Glutamatergic neuron (in vitro differentiated cells): ENCODE results near the gene PTPRE. TPM values are rescaled to one million over a fixed set of nuclear protein-coding genes. Genes with fewer than 3 reads are reported as not detected.

Experiments
- DNase-seq: peaks from one replicate; pipeline ENCODE4 v3.0.0; 2022
- H3K27ac Mint-ChIP-seq: one replicate; pipeline ENCODE4 v1.8.0; 2020; ENCODE audit warnings: mild to moderate bottlenecking, mixed read lengths, inconsistent platforms; ENCODE audit not compliant: unreplicated experiment
- H3K27me3 Mint-ChIP-seq: one replicate; pipeline ENCODE4 v1.8.0; 2020; ENCODE audit warnings: mild to moderate bottlenecking, moderate library complexity, mixed read lengths, inconsistent platforms; ENCODE audit not compliant: unreplicated experiment
- H3K36me3 Mint-ChIP-seq: one replicate; pipeline ENCODE4 v1.8.0; 2020; ENCODE audit warnings: mild to moderate bottlenecking, mixed read lengths, inconsistent platforms; ENCODE audit not compliant: unreplicated experiment
- H3K4me1 Mint-ChIP-seq: one replicate; pipeline ENCODE4 v1.8.0; 2020; ENCODE audit warnings: mild to moderate bottlenecking, low read depth, mixed read lengths, inconsistent platforms; ENCODE audit not compliant: unreplicated experiment
- H3K4me3 Mint-ChIP-seq: one replicate; pipeline ENCODE4 v1.8.0; 2020; ENCODE audit warnings: mild to moderate bottlenecking, mixed read lengths, inconsistent platforms; ENCODE audit not compliant: unreplicated experiment
- H3K9me3 Mint-ChIP-seq: one replicate; pipeline ENCODE4 v1.8.0; 2020; ENCODE audit warnings: mild to moderate bottlenecking, moderate library complexity, mixed read lengths, inconsistent platforms; ENCODE audit not compliant: unreplicated experiment
- CTCF ChIP-seq: fragments of 200-600 bp; sonication (generic); IDR thresholded peaks from one replicate; pipeline ENCODE4 v1.5.0; 2021; ENCODE audit not compliant: partially characterized antibody, unreplicated experiment
- total RNA-seq: library from RNA; stranded (reverse); fragmentation: NEBNext Ultra II Directional; extraction: Animal tissue kit (Norgen Biotek cat#: 25700); gene quantifications from one replicate; pipeline ENCODE4 v1.2.1, GENCODE V29; 2021; ENCODE audit not compliant: unreplicated experiment

The PTPRE gene
- total RNA-seq, 1 donor from 2014 or later, result 2.6 TPM

DNA sequence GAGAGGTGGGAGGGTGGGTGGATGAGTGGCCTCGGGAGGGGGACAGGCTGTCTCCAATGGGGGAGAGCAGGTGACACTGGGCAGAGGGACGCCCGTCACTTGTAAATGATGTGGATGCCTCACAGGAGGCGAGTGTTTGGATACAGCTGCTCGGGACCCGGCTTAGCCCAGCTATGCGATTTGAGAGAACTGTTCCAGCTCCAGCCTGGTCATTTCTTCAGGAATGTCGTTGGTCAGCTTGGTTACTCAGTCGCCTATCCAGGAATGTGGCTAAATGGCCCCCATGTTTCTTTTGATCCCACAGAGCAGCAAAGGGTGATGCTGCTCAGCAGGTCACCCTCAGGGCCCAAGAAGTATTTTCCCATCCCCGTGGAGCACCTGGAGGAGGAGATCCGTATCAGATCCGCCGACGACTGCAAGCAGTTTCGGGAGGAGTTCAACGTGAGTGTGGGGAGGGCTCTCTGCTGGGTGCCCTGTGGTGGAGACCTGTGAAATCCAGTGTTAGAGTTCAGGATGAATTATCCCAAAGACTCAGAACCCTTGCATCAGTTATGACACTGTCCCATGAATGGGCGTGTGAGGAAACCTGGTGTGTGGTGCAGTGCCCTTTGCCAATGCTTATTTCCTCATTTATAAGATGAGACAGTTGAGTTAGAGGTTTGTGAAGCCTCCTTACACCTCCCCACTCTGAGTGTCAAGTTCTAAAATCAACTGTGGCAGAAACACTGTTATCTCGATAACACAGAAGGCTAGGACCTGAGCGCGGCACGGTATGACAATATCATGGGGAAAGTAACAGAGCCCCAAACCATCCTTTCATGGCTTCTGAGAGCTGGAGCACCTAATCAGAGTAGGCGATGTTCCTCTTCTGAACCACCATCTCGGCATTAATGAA is 142.6 kb downstream of the PTPRE start:
- DNase-seq, result no peak
- Mint-ChIP-seq H3K36me3 (no peaks in the 10 kb centered on the region), H3K4me1 (no peaks in the 10 kb centered on the region), H3K27ac (no peak overlapping the region), H3K4me3 (no peak overlapping the region), H3K9me3 (no peaks in the 10 kb centered on the region), H3K27me3 (peaks cover 2% of the 10 kb centered on the region)
- no peak for TF ChIP-seq CTCF

DNA sequence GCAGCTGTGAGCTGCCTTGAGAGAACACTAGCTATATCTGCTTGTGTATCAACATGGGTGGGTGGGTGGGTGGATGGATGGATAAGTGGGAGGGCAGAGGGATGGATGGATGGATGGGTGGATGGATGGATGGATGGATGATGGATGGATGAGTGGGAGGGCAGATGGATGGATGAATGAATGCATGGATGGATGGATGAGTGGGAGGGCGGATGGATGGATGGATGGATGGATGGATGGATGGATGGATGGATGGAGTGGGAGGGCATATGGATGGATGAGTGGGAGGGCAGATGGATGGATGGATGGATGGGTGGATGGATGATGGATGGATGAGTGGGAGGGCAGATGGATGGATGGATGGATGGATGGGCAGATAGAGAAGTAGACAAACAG is 143.2 kb downstream of the PTPRE start:
- no peak overlapping the region for H3K27ac Mint-ChIP-seq

GRCh38 chr10:128050936-128051335 is 144.0 kb downstream of the PTPRE start:
- no peak for DNase-seq
- no peak overlapping the region for H3K4me3 Mint-ChIP-seq
- no peak for TF ChIP-seq CTCF
- no peaks in the 10 kb centered on the region for H3K36me3 Mint-ChIP-seq
- no peaks in the 10 kb centered on the region for H3K9me3 Mint-ChIP-seq
- no peaks in the 10 kb centered on the region for H3K4me1 Mint-ChIP-seq
- H3K27me3 Mint-ChIP-seq, result peaks cover 8% of the 10 kb centered on the region
- no peak overlapping the region for H3K27ac Mint-ChIP-seq

More for the DNA sequence above, 143.2 kb downstream of the PTPRE start:
- Mint-ChIP-seq H3K9me3 (no peaks in the 10 kb centered on the region), H3K27me3 (peaks cover 2% of the 10 kb centered on the region), H3K4me1 (no peaks in the 10 kb centered on the region), H3K36me3 (no peaks in the 10 kb centered on the region), H3K4me3 (no peak overlapping the region)
- DNase-seq, result no peak
- TF ChIP-seq CTCF, result no peak

GRCh38 chr10:128051548-128051947 is 144.6 kb downstream of the PTPRE start:
- no peak for TF ChIP-seq CTCF
- Mint-ChIP-seq H3K27ac (no peak overlapping the region), H3K4me1 (no peaks in the 10 kb centered on the region), H3K36me3 (no peaks in the 10 kb centered on the region), H3K27me3 (peaks cover 9% of the 10 kb centered on the region), H3K9me3 (no peaks in the 10 kb centered on the region), H3K4me3 (no peak overlapping the region)
- no peak for DNase-seq

DNA sequence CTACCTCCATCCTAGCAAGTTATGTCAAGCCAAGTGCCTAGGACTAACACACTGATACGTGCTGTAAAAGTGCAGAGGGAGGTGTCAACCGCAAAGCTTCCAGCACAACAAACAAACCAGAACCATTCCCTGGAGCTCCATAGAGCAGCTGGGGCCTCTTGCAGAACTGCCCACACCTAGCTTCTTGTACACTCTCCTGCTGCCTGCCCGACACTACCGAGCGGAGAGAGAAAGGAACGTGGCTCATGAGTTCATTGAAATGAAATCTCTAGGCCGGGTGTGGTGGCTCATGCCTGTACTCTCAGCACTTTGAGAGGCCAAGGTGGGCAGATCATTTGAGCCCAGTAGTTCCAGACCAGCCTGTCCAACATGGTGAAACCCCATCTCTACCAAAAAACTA is 145.8 kb downstream of the PTPRE start:
- Mint-ChIP-seq H3K27ac (no peak overlapping the region), H3K36me3 (no peaks in the 10 kb centered on the region)
- no peak for DNase-seq

More for the DNA sequence above, 145.8 kb downstream of the PTPRE start:
- Mint-ChIP-seq H3K9me3 (no peaks in the 10 kb centered on the region), H3K4me3 (no peak overlapping the region), H3K4me1 (no peaks in the 10 kb centered on the region), H3K27me3 (peaks cover 9% of the 10 kb centered on the region)
- TF ChIP-seq CTCF, result no peak
